A549 treated with CORT108297 at 1 μM for 4 hours (cell line): Measurements from ENCODE around the gene RPL27. TPM values are rescaled to one million over a fixed set of nuclear protein-coding genes. Genes with fewer than 3 reads are reported as not detected.

Source experiments
- total RNA-seq: library from RNA; stranded (reverse); fragments of 200-300 nt; extraction: Qiagen RNA extraction; gene quantifications from 5 replicates; pipeline ENCODE4 v1.2.3, GENCODE V29; 2022

Gene RPL27
- 2,812 to 3,317 TPM (median 2,997 TPM) in 5 replicates for total RNA-seq

DNA sequence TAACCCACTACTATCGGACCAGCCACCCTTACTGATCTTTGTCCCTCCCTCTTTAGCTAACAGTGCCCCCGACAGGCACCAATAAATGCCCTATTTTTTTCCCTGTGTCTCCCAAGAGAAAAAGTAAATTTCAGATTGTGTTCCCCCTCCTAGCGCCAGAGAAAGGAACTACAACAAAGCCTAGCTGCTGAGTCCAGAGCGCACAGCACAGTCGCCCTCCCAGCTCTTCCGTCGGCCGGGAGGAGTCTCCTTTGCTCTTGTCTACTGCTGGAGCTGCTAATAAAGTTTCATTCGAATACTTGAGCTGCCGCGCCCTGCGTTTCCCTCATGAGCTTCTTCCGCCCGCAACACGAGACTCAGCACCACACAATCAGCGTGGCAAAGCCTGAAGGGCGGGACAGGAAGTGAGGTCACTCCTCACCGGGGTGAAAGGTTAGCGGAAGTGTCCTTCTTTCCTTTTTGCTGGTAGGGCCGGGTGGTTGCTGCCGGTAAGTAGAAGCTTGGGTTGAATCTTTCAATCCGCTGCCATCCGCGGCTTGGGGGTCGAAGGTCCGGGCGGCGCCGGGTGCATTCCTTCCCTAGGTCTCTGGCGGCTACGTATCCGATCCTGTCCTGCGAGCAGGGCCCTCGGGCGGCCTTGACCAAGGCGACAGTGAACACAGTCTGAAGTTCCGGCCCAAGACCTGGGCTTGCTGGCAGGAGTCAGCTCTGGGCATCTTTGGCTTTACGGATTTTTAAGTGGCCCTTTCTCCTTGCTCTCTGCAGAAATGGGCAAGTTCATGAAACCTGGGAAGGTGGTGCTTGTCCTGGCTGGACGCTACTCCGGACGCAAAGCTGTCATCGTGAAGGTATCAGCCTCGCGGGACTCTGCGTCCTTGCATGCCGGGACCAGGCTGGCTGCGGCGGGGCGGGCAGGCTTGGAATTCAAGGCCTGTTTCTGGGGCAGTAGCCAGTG is at the start of gene RPL27:
Gene RPL27, plus strand, starts transcription at position 436 of the 955 bp plus-strand sequence. Its CDS starts 332 bp downstream, at position 768.

DNA sequence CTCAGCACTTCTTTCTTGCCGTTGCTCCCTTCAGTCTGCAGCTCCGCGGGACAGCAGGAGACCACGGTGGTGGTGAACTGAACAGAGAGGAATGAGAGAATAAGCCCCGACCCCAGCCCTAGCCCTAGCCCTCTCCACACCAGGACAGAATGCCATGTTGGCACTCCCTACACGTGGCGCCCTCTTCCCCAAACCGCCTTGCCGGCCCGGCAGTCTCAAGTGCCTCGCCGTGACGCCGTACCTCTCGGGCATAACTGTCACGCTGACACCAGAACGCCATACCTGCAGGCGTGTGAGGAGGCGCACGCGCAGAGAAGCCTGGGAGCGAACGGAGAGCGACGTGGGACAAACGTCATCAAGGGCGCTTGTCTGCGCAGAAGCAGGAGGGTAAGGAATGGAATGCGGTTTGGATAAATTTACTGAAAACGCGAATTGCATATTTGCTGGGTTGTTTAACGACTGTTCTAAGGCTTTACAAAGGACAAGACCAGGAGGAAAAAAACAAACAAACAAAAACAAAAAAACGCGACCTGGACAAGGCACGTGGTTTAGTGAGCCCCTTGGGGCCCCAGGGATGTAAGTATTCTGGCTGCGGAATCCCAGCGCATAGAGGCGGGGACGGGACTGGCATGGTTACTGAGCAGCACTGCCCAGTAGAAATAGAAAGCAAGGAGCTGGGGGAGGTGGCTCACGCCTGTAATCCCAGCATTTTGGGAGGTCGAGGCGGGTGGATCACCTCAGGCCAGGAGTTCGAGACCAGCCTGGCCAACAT is 33.9 kb upstream of the RPL27 start, which contains the start of gene AARSD1:
Gene AARSD1, minus strand, starts transcription at position 294 of the 772 bp plus-strand sequence. Its CDS starts 14 bp downstream, at position 280.

GRCh38 chr17:42979511-42980273 is 18.5 kb upstream of the RPL27 start, which contains the start of gene PTGES3L:
Gene PTGES3L, minus strand, starts transcription at chr17:42980080. Its CDS starts 27 bp downstream, at chr17:42980053.

DNA sequence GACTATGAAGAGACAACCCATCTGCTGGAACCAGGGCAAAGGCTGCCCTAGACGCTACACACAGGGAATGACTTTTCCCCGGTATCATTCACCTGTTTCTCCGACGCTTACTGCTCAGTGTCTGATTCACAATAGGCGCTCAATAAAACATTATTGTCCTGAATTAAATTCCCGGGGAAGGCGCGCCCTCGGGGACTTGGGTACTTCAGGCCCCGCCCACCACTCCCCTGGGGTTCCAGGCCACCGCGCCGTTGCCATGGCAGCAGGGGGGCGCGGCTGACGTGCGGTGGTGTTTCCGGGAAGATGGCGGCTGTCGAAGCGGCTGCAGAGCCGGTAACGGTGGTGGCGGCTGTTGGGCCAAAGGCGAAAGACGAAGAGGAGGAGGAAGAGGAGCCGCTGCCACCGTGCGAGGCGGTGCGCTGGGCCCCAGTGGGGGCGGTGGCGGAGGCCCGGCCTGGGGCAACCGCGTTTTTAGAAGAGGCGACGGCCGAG is 17.9 kb upstream of the RPL27 start, which contains the start of gene RUNDC1:
Gene RUNDC1, plus strand, starts transcription at position 292 of the 492 bp plus-strand sequence. Its CDS starts 12 bp downstream, at position 304.

DNA sequence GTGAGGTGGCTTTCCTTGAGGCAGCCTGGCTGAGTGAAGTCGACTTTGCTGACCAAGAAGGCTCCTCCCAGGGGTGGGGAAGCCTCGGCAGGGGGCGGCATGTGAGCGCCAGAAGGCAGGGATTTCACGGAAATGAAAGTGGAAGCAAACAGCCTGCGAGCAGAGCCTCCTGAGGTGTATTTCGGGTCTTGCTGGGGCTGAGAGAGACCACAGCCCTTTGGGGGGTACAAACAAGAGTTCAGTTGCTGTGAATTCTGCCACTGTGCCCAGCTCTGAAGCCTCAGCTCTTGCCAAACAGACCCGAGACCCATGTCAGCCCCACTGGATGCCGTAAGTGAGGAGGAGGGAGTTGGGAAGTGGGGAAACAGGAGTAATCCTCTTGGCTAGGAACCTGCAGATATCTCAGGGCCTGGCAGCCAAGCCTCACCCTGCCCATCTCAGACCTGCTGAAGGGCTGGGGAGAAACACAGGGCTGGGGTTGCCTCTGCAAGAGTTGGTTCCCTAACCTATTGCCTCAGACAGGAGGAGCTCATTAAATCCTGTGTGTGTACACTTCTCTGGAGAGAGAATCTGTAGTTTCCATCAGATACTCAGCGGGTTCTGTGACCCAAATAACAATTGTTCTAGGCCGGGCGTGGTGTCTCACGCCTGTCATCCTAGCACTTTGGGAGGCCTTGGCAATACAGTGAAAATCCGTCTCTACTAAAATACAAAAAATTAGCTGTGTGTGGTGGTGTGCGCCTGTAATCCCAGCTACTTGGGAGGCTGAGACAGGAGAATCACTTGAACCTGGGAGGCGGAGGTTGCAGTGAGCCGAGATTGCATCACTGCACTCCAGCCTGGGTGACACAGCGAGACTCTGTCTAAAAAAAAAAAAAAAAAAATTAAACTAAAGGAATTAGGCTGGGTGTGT is 8.7 kb downstream of the RPL27 start, which contains the start of gene IFI35:
Gene IFI35, plus strand, starts transcription at position 146 of the 913 bp plus-strand sequence. Its CDS starts 164 bp downstream, at position 310.

GRCh38 chr17:43021741-43022512 is 23.7 kb downstream of the RPL27 start, which contains the start of gene VAT1:
Gene VAT1, minus strand, starts transcription at chr17:43022385. Its CDS starts 63 bp downstream, at chr17:43022322.

GRCh38 chr17:43024407-43025289 is 26.4 kb downstream of the RPL27 start, which contains the start of gene RND2:
Gene RND2, plus strand, starts transcription at chr17:43025231. Its CDS starts 117 bp downstream, at chr17:43025348.

Other genes starting within 250 kb of the RPL27 start
- gene RAMP2, start 237.2 kb upstream of the RPL27 start, total RNA-seq: 0.75 to 1.2 TPM (median 1.1 TPM) in 5 replicates
- gene VPS25, start 225.0 kb upstream of the RPL27 start, total RNA-seq: 122 to 140 TPM (median 127 TPM) in 5 replicates
- gene WNK4, start 217.8 kb upstream of the RPL27 start, total RNA-seq: 0.58 to 1.4 TPM (median 1.3 TPM) in 5 replicates
- 123 to 146 TPM (median 132 TPM) in 5 replicates for gene COA3, start 199.7 kb upstream of the RPL27 start, total RNA-seq
- 0.05 to 0.17 TPM (median 0.07 TPM) in 4 of 5 replicates, not detected in the other for gene CNTD1, start 199.6 kb upstream of the RPL27 start, total RNA-seq
- gene BECN1, start 174.1 kb upstream of the RPL27 start, total RNA-seq: 75.6 to 100 TPM (median 79.7 TPM) in 5 replicates
- gene PSME3, start 165.0 kb upstream of the RPL27 start, total RNA-seq: 217 to 301 TPM (median 236 TPM) in 5 replicates
- 2.0 to 2.4 TPM (median 2.1 TPM) in 5 replicates for gene AOC2, start 153.8 kb upstream of the RPL27 start, total RNA-seq
- 1.1 to 2.3 TPM (median 1.2 TPM) in 5 replicates for gene AOC3, start 147.2 kb upstream of the RPL27 start, total RNA-seq
- gene G6PC1, start 97.6 kb upstream of the RPL27 start, total RNA-seq: not detected in 5 replicates
- gene AARSD1, start 34.0 kb upstream of the RPL27 start, total RNA-seq: 53.3 to 63.0 TPM (median 57.0 TPM) in 5 replicates
- gene PTGES3L, start 18.3 kb upstream of the RPL27 start, total RNA-seq: 0.67 to 1.4 TPM (median 1.2 TPM) in 5 replicates
- gene RUNDC1, start 17.9 kb upstream of the RPL27 start, total RNA-seq: 19.7 to 21.0 TPM (median 20.7 TPM) in 5 replicates
- 17.4 to 21.8 TPM (median 18.7 TPM) in 5 replicates for gene IFI35, start 8.4 kb downstream of the RPL27 start, total RNA-seq
- gene VAT1, start 24.0 kb downstream of the RPL27 start, total RNA-seq: 209 to 246 TPM (median 236 TPM) in 5 replicates
- 0.13 to 0.22 TPM (median 0.15 TPM) in 5 replicates for gene RND2, start 26.8 kb downstream of the RPL27 start, total RNA-seq
- gene BRCA1, start 126.9 kb downstream of the RPL27 start, total RNA-seq: 20.3 to 28.5 TPM (median 26.2 TPM) in 5 replicates
- gene NBR1, start 172.8 kb downstream of the RPL27 start, total RNA-seq: 33.5 to 47.4 TPM (median 43.8 TPM) in 5 replicates
- 0.82 to 1.5 TPM (median 0.96 TPM) in 5 replicates for gene TMEM106A, start 213.5 kb downstream of the RPL27 start, total RNA-seq
- gene CCDC200, start 230.2 kb downstream of the RPL27 start, total RNA-seq: not detected in 5 replicates
- not detected in 5 replicates for gene RNU2-1, start 235.6 kb downstream of the RPL27 start, total RNA-seq